GM19395 (cell line): ENCODE data around the gene ARHGAP31.
"Not testable (repeated sequence)": the region's sequence is repeated elsewhere in the genome, so short reads cannot be mapped to it uniquely, and the experiment has no call there.

ENCODE experiments used
- ATAC-seq: cut with Tn5 transposase; IDR thresholded peaks from one replicate; pipeline ENCODE4 v1.9.1; 2021; ENCODE audit warnings: mild to moderate bottlenecking, moderate library complexity; ENCODE audit not compliant: unreplicated experiment

ARHGAP31 gene

GRCh38 chr3:119349354-119350041, 55.3 kb downstream of the ARHGAP31 start:
- ATAC-seq: no peak

- ATAC-seq: no peak
Measured at GRCh38 chr3:119350114-119350513, 55.9 kb downstream of the ARHGAP31 start.

GRCh38 chr3:119351581-119351980, 57.4 kb downstream of the ARHGAP31 start:
- no peak for ATAC-seq

GRCh38 chr3:119352034-119352609, 57.9 kb downstream of the ARHGAP31 start:
- peak; percentile 99 for ATAC-seq

GRCh38 chr3:119352863-119353527, 58.8 kb downstream of the ARHGAP31 start:
- no peak for ATAC-seq

GRCh38 chr3:119355608-119356007, 61.4 kb downstream of the ARHGAP31 start:
- ATAC-seq: not testable (repeated sequence)

GRCh38 chr3:119356646-119357045, 62.5 kb downstream of the ARHGAP31 start:
- no peak for ATAC-seq

- ATAC-seq: no peak
Measured at GRCh38 chr3:119357190-119357589, 63.0 kb downstream of the ARHGAP31 start.

- peak; percentile 70 for ATAC-seq
Measured at GRCh38 chr3:119359476-119360326, 65.5 kb downstream of the ARHGAP31 start.

- no peak for ATAC-seq
Measured at GRCh38 chr3:119360736-119361462, 66.7 kb downstream of the ARHGAP31 start.

GRCh38 chr3:119362010-119362409, 67.8 kb downstream of the ARHGAP31 start:
- no peak for ATAC-seq

- ATAC-seq: no peak
Measured at GRCh38 chr3:119362940-119363725, 69.0 kb downstream of the ARHGAP31 start.

GRCh38 chr3:119364401-119364800, 70.2 kb downstream of the ARHGAP31 start:
- no peak for ATAC-seq

- ATAC-seq: no peak
Measured at GRCh38 chr3:119365418-119365817, 71.2 kb downstream of the ARHGAP31 start.

- ATAC-seq: no peak
Measured at GRCh38 chr3:119367000-119367399, 72.8 kb downstream of the ARHGAP31 start.

- ATAC-seq: no peak
Measured at GRCh38 chr3:119368298-119368697, 74.1 kb downstream of the ARHGAP31 start.

- ATAC-seq: not testable (repeated sequence)
Measured at GRCh38 chr3:119371786-119372185, 77.6 kb downstream of the ARHGAP31 start.

GRCh38 chr3:119375106-119375505, 80.9 kb downstream of the ARHGAP31 start:
- no peak for ATAC-seq

GRCh38 chr3:119375510-119375909, 81.3 kb downstream of the ARHGAP31 start:
- no peak for ATAC-seq

- ATAC-seq: no peak
Measured at GRCh38 chr3:119376758-119377157, 82.6 kb downstream of the ARHGAP31 start.
